Esophagus squamous epithelium (tissue), 4 donors: Measurements from ENCODE around the gene VAPA.

Experiments
- POLR2A ChIP-seq, 4 donors: fragments of 450-650 bp; IDR thresholded peaks; one replicate each; pipeline ENCODE4 v1.6.1; 2017; ENCODE audit warnings: antibody characterized with exemption in 4 of 4, mild to moderate bottlenecking in 4 of 4, moderate library complexity in 3 of 4
- TF ChIP-seq, protein P1 (sequence below), 6 experiments: fragments of 450-650 bp in 4 of 6; fragments of 200-600 bp in 2 of 6; sonication (generic) in 2 of 6; IDR thresholded peaks; one replicate each; pipeline ENCODE4 v1.5.1; 2016 to 2019; ENCODE audit warnings: antibody characterized with exemption in 6 of 6, mild to moderate bottlenecking in 4 of 6, moderate library complexity in 4 of 6

DNA sequence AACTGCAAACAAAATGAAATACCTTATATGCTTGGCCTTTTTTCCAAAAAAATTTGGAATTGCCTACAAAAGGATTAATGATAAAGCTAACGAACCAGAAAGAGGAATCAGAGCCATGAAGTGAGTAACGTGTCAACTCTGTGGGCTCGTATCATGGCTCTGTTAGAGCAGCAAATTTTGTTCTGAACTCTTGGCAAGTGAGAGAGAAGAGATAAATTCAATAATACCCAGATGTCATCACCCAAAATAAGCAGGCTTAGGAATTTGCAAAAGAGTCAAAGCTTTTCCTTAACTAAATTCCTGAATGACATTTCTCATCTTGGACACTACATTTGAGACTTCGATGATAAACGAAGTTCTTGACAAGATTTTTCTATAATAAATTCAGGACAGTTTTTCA, 23.6 kb upstream of the VAPA start:
- TF ChIP-seq, protein P1, sequence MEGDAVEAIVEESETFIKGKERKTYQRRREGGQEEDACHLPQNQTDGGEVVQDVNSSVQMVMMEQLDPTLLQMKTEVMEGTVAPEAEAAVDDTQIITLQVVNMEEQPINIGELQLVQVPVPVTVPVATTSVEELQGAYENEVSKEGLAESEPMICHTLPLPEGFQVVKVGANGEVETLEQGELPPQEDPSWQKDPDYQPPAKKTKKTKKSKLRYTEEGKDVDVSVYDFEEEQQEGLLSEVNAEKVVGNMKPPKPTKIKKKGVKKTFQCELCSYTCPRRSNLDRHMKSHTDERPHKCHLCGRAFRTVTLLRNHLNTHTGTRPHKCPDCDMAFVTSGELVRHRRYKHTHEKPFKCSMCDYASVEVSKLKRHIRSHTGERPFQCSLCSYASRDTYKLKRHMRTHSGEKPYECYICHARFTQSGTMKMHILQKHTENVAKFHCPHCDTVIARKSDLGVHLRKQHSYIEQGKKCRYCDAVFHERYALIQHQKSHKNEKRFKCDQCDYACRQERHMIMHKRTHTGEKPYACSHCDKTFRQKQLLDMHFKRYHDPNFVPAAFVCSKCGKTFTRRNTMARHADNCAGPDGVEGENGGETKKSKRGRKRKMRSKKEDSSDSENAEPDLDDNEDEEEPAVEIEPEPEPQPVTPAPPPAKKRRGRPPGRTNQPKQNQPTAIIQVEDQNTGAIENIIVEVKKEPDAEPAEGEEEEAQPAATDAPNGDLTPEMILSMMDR (IDR thresholded peaks at IDR 0.05), result no peak
- no peak for TF ChIP-seq POLR2A (IDR thresholded peaks at IDR 0.05)
